Trophoblast cell (in vitro differentiated cells and primary cell): ENCODE results near the gene HCAR3.

Experiments used
- DNase-seq, 2 donors: peaks; one replicate each; pipeline ENCODE4 v3.0.0-alpha.2; 2016
- H2AFZ ChIP-seq: 2 replicates; pipeline ENCODE4 v1.6.1; 2013; ENCODE audit warnings: low read length, moderate library complexity, mild to moderate bottlenecking; ENCODE audit not compliant: insufficient read depth, poor library complexity
- H2AK5ac ChIP-seq: 2 replicates; pipeline ENCODE4 v1.6.1; 2013; ENCODE audit warnings: mild to moderate bottlenecking, low read length
- H2BK120ac ChIP-seq: 2 replicates; pipeline ENCODE4 v1.6.1; 2013; ENCODE audit warnings: low read length, mild to moderate bottlenecking, moderate library complexity; ENCODE audit not compliant: insufficient read depth, poor library complexity
- H2BK12ac ChIP-seq: 2 replicates; pipeline ENCODE4 v1.6.1; 2013; ENCODE audit warnings: mild to moderate bottlenecking, low read length, moderate library complexity
- H2BK5ac ChIP-seq: 2 replicates; pipeline ENCODE4 v1.6.1; 2013; ENCODE audit warnings: low read length, low read depth, moderate library complexity, mild to moderate bottlenecking; ENCODE audit not compliant: poor library complexity
- H3K14ac ChIP-seq: 2 replicates; pipeline ENCODE4 v1.6.1; 2013; ENCODE audit warnings: mild to moderate bottlenecking, low read length
- H3K18ac ChIP-seq: 2 replicates; pipeline ENCODE4 v1.6.1; 2013; ENCODE audit warnings: mild to moderate bottlenecking, low read length
- H3K23ac ChIP-seq: 2 replicates; pipeline ENCODE4 v1.6.1; 2013; ENCODE audit warnings: low read length
- H3K27ac ChIP-seq: 2 replicates; pipeline ENCODE4 v1.5.1; 2013; ENCODE audit warnings: low read depth, mild to moderate bottlenecking, inconsistent platforms, low read length, moderate library complexity
- H3K27me3 ChIP-seq: 2 replicates; pipeline ENCODE4 v1.6.1; 2013; ENCODE audit warnings: inconsistent platforms, mild to moderate bottlenecking, low read length, moderate library complexity; ENCODE audit not compliant: insufficient read depth
- H3K36me3 ChIP-seq, 2 experiments: 1 replicate in 1 of 2; 2 replicates in 1 of 2; pipeline ENCODE4 v1.6.1; 2013; ENCODE audit warnings: low read length in 2 of 2, mild to moderate bottlenecking in 2 of 2, moderate library complexity in 1 of 2; ENCODE audit not compliant: insufficient read depth in 2 of 2, control insufficient read depth in 1 of 2
- H3K4ac ChIP-seq: 2 replicates; pipeline ENCODE4 v1.6.1; 2013; ENCODE audit warnings: low read depth, mild to moderate bottlenecking, low read length, moderate library complexity
- H3K4me1 ChIP-seq, 2 experiments: 1 replicate in 1 of 2; 2 replicates in 1 of 2; pipeline ENCODE4 v1.6.1; 2013; ENCODE audit warnings: low read length in 2 of 2, mild to moderate bottlenecking in 2 of 2, moderate library complexity in 1 of 2; ENCODE audit not compliant: insufficient read depth in 2 of 2, control insufficient read depth in 1 of 2
- H3K4me2 ChIP-seq: 2 replicates; pipeline ENCODE4 v1.6.1; 2013; ENCODE audit warnings: inconsistent platforms, mild to moderate bottlenecking, low read length, moderate library complexity
- H3K4me3 ChIP-seq: 2 replicates; pipeline ENCODE4 v1.5.1; 2013; ENCODE audit warnings: mild to moderate bottlenecking, low read depth, low read length, inconsistent platforms
- H3K79me1 ChIP-seq: one replicate; pipeline ENCODE4 v1.6.1; 2013; ENCODE audit warnings: low read length
- H3K79me2 ChIP-seq: 2 replicates; pipeline ENCODE4 v1.6.1; 2013; ENCODE audit warnings: low read length, mild to moderate bottlenecking; ENCODE audit not compliant: control insufficient read depth, insufficient read depth, poor library complexity
- H3K9ac ChIP-seq: 2 replicates; pipeline ENCODE4 v1.6.1; 2013; ENCODE audit warnings: mild to moderate bottlenecking, low read length
- H3K9me3 ChIP-seq: 2 replicates; pipeline ENCODE4 v1.6.1; 2013; ENCODE audit warnings: low read depth, mild to moderate bottlenecking, control low read depth, inconsistent platforms, low read length; ENCODE audit not compliant: insufficient read depth
- H4K12ac ChIP-seq: 2 replicates; pipeline ENCODE4 v1.6.1; 2013; ENCODE audit warnings: low read depth, mild to moderate bottlenecking, low read length, moderate library complexity
- H4K8ac ChIP-seq: 2 replicates; pipeline ENCODE4 v1.6.1; 2013; ENCODE audit warnings: low read depth, mild to moderate bottlenecking, low read length, moderate library complexity
- H4K91ac ChIP-seq: one replicate; pipeline ENCODE4 v1.6.1; 2013; ENCODE audit warnings: low read depth, mild to moderate bottlenecking, low read length, moderate library complexity
- WGBS: extraction: QIAGEN DNeasy Blood & Tissue Kit; methylation state at CpG from one replicate; pipeline ENCODE4 v1.1.7; 2013; ENCODE audit warnings: missing lambda C conversion rate; ENCODE audit not compliant: insufficient read length, insufficient coverage; ENCODE audit errors: extremely low coverage; 5-methylcytosine and 5-hydroxymethylcytosine counted together

The HCAR3 gene

DNA sequence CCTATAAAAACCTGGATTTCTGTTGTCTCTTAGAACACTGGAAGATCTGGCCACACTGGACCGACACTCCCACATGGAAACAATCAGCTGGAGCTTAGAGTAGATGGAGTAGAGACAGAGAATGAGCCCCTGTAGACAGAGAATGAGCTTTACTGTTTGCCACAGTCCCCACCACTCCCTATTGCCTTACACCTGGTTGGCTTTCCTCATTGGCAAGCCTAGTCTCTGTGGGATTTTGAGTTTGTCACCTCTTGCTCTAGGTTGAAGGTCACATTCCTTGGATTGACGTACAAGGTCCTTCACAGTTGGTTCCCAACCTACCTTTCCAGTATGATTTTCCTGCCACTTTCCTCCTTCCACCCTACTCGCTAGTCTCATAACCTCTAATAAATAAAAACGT lies 16.0 kb upstream of the HCAR3 start:
- Histone ChIP-seq H3K4me2 (no peak overlapping the region), H2AK5ac (no peak overlapping the region), H4K12ac (no peak overlapping the region), H3K23ac (no peak overlapping the region), H3K4ac (no peak overlapping the region), H3K18ac (no peak overlapping the region), H2BK12ac (no peak overlapping the region), H3K4me1 (peaks cover 11 to 13% of the 10 kb centered on the region in 2 experiments), H3K36me3 (no peaks in the 10 kb centered on the region), H3K9ac (no peak overlapping the region), H2AFZ (no peak overlapping the region), H3K79me2 (no peaks in the 10 kb centered on the region), H2BK120ac (no peak overlapping the region), H3K9me3 (peaks cover 1% of the 10 kb centered on the region), H3K27me3 (no peaks in the 10 kb centered on the region), H3K14ac (no peak overlapping the region), H4K91ac (no peak overlapping the region), H2BK5ac (no peak overlapping the region), H4K8ac (no peak overlapping the region), H3K79me1 (peaks cover 2% of the 10 kb centered on the region), H3K4me3 (no peak overlapping the region), H3K27ac (no peak overlapping the region)
- 100% methylated on average over 2 of the region's 4 CpGs for WGBS
- DNase-seq, result peak in 1 of 2 donors; percentile 81

DNA sequence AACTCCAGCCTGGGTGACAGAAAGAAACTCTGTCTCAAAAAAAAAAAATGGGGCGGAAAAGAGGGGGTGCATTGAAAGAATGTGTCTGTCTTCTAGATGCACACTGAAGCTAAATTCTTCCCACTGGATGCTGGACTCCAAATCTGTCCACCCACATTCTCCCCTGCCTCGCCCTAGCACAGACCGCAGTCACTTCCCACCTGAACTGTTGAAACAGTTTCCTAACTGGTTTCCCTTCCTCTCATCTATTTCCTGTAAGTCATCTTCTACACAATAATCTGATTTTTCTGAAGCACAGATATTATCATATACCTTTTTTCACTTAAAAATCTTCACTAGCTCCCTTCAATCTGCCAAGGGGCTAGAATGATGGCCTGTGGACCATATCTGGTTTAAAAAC lies 15.6 kb upstream of the HCAR3 start:
- DNase-seq, result peak in 1 of 2 donors; percentile 63
- WGBS, result no CpG with 5 or more reads among the region's 3 CpGs
- no peak overlapping the region for H3K23ac ChIP-seq

DNA sequence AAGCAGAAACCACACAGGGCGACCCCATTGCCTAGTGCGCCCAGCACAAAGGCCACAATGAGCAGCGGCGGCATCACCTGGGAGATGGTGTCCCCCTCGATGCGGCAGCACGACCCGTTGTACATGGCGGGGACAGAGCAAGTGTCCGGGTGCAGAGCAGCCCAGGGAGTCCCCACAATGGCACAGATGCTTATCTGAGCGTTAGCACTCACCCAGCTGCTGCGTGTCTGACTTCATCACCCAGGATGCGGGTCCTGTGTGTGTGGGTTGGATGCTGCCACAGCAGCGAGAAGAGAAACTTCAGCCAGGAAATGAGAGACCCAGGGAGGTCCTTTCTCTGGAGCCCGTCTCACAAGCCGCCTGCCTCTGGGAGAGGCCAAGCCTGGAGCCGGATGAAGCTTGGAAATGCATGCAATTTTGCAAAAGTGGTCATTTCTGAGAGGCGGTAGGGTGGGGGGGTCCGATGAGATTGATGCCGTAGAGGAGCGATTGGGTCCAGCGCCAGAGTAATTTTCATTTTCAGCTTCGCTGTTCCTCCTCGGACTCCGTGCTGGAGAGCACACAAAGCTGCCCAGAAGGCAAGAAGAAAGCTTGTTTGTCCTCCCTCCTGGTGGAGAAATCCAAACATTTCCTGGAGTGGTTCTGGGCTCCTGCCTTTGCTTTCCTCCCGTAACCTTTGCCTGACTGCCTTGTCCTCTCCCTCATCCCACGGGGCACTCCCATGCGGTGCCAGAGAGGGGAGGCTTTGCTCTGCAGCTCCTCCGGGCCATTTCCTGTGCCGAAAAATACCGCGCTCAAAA lies 13.8 kb upstream of the HCAR3 start, which contains the start of gene HCAR1:
TSS of gene HCAR1 (minus strand) at position 630 of the 800 bp plus-strand sequence. CDS start at position 125, 505 bp downstream.
- no CpG with 5 or more reads among the region's 32 CpGs for WGBS
- H2BK120ac ChIP-seq, result no peak within 1 kb of the TSS
- DNase-seq, result peak; percentile 90 to 95

More for the DNA sequence above, 15.6 kb upstream of the HCAR3 start:
- no peak overlapping the region for H2AK5ac ChIP-seq
- no peak overlapping the region for H4K8ac ChIP-seq
- no peak overlapping the region for H3K14ac ChIP-seq
- H3K79me1 ChIP-seq, result peaks cover 2% of the 10 kb centered on the region
- H3K4me1 ChIP-seq, result peaks cover 11 to 13% of the 10 kb centered on the region in 2 experiments
- H3K18ac ChIP-seq, result no peak overlapping the region
- no peak overlapping the region for H3K9ac ChIP-seq
- no peak overlapping the region for H2BK5ac ChIP-seq
- H3K36me3 ChIP-seq, result no peaks in the 10 kb centered on the region
- no peaks in the 10 kb centered on the region for H3K79me2 ChIP-seq
- no peak overlapping the region for H4K12ac ChIP-seq
- H3K9me3 ChIP-seq, result peaks cover 1% of the 10 kb centered on the region
- H2BK12ac ChIP-seq, result no peak overlapping the region
- no peaks in the 10 kb centered on the region for H3K27me3 ChIP-seq
- H3K4ac ChIP-seq, result no peak overlapping the region
- no peak overlapping the region for H3K4me3 ChIP-seq
- H2AFZ ChIP-seq, result no peak overlapping the region
- H4K91ac ChIP-seq, result no peak overlapping the region
- no peak overlapping the region for H3K27ac ChIP-seq
- no peak overlapping the region for H2BK120ac ChIP-seq
- H3K4me2 ChIP-seq, result no peak overlapping the region

DNA sequence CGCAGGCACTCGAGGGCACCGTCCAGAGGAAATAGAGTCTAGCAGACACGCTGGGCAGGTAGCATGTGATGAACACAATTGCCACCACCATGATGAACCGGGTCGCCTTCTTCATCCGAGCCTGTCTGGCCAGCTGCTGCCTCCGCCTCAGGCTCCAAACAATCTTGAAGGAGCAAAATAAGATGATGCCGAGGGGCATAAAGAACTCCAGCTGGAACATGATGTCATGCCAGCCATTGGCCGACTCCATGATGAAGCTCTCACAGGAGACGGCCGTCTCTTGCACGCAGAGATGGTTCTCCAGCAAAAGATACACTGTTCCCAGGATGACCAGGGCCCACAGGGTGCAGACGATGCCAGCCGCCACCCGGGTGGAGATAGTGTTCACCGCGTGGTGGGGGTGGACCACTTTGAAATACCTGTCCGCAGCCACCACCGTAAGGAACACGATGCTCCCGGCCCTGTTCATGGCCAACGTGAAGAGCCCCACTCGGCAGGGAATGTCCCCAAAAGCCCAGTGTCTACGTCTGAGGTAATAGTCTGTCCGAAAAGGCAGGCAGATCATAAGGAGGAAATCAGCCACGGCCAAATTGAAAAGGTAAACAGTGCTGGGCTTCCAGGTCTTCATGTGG lies 13.1 kb upstream of the HCAR3 start:
- Histone ChIP-seq H3K23ac (no peak overlapping the region), H3K4ac (no peak overlapping the region), H3K4me2 (no peak overlapping the region), H3K79me2 (no peaks in the 10 kb centered on the region), H2AK5ac (no peak overlapping the region), H2BK12ac (peak overlapping the region; percentile 15), H2BK5ac (no peak overlapping the region), H3K18ac (no peak overlapping the region), H4K91ac (no peak overlapping the region), H3K9ac (no peak overlapping the region), H2AFZ (no peak overlapping the region), H3K14ac (no peak overlapping the region), H3K27me3 (no peaks in the 10 kb centered on the region), H3K27ac (no peak overlapping the region), H3K9me3 (peaks cover 1% of the 10 kb centered on the region), H3K79me1 (peaks cover 10% of the 10 kb centered on the region), H3K36me3 (no peaks in the 10 kb centered on the region), H2BK120ac (no peak overlapping the region), H4K12ac (no peak overlapping the region), H3K4me1 (peaks cover 15 to 16% of the 10 kb centered on the region in 2 experiments), H3K4me3 (no peak overlapping the region), H4K8ac (no peak overlapping the region)
- WGBS, result no CpG with 5 or more reads among the region's 27 CpGs
- peak; percentile 86 to 94 for DNase-seq

More for the DNA sequence above, 13.8 kb upstream of the HCAR3 start, which contains the start of gene HCAR1:
- Histone ChIP-seq H4K8ac (peak within 1 kb of the TSS; percentile 31), H3K4me1 (peaks cover 12 to 16% of the 10 kb centered on the region in 2 experiments), H3K27me3 (no peaks in the 10 kb centered on the region), H2AK5ac (peak within 1 kb of the TSS; percentile 28), H3K9ac (no peak within 1 kb of the TSS), H4K12ac (no peak within 1 kb of the TSS), H3K79me1 (peaks cover 5% of the 10 kb centered on the region), H3K4me2 (no peak within 1 kb of the TSS), H3K4me3 (no peak within 1 kb of the TSS), H3K27ac (no peak within 1 kb of the TSS), H2BK5ac (no peak within 1 kb of the TSS), H3K36me3 (no peaks in the 10 kb centered on the region), H3K23ac (no peak within 1 kb of the TSS), H3K4ac (no peak within 1 kb of the TSS), H3K9me3 (peaks cover 1% of the 10 kb centered on the region), H4K91ac (no peak within 1 kb of the TSS), H2BK12ac (peak within 1 kb of the TSS; percentile 24), H3K14ac (no peak within 1 kb of the TSS), H3K18ac (no peak within 1 kb of the TSS), H2AFZ (peak within 1 kb of the TSS; percentile 19), H3K79me2 (no peaks in the 10 kb centered on the region)
